GM19023 (cell line): Measurements from ENCODE around the gene SULF2.

Experiments
- ATAC-seq: cut with Tn5 transposase; IDR thresholded peaks from one replicate; pipeline ENCODE4 v1.9.1; 2021; ENCODE audit warnings: mild to moderate bottlenecking, moderate library complexity; ENCODE audit not compliant: unreplicated experiment

Gene SULF2

DNA sequence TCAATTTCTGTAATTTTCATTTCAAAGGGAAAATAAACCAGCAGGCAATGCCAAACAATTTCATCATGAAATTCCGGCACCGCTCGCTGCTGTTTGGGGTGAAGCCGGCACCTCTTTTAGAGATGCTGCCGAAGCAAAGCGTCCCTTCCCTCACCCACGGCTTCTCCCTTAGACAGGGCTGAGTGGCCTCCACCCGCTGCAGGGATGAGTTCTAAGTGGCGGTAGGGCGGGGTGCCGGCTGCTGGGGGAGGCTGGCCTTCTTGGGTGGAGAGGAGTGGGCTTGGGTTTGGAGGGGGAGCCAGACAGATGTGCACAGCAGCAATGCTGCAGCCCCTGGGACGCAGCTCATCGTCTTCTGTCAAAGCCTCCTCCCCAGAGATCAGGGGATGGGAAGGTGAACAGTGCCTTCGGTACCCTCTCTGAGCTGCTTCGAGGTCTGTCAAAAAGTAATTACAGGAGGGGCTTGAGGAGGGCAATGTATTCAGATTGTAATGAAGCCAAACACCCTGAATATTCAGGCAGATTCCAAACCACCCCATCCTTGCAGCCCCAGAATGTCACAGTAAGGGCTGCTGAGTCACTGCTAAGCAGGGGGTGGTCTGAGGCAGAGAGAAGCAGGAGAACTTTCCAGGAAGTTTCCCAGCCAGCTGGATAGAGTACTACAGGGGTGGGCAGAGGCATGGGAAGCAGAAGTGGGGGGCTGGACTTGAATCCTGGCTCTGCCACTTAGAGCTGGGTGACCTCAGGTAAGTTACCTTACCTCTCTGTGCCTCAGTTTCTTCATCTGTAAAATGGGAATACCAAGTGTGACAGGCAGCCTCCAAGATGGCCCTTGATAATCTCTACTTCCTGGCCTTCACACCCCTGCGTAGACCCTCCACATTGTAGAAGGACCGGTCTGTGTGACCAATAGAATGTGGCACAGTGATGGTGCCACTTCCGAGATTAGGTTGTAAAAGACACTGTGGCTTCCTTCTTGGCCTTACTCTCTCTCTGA is 96.6 kb downstream of the SULF2 start:
- no peak for ATAC-seq

DNA sequence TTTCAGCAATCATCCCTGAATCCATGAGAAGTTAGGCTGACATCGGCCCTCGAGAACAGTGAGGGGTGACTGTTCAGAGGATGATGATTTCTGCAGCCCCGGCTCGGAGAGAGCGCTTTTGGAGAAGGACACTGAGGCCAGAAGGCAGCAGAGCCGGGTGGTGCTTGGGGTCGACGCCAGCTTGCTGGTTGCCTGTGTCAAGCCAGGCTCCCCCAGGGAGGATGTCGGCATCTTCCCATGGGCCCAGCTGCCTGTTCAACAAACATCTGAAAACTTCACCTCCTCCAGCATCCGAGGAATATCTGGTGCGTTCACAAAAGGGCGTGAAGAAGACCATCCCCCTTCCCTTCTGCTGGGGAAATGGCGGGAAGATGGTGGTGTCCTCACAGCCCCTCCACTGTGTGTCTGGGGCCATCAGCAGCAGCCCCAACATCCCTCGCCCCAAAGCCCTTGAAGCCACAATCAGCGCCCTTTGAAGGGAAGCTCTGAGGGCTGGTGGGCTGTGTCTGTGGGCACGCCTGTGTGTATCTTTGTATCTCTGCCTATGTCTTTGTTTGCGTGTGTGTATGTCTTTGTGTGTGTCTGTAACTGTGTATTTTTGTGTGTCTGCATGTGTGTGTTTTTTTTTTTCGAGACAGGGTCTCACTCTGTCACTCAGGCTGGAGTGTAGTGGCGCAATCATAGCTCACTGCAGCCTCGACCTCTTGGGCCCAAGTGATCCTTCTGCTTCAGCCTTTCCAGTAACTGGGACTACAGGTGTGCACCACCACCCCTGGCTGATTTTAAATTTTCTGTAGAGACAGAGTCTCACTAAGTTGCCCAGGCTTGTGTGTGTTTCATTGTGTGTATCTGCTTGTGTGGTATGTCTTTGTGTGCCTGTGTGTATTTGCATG is 97.9 kb downstream of the SULF2 start:
- ATAC-seq, result no peak

DNA sequence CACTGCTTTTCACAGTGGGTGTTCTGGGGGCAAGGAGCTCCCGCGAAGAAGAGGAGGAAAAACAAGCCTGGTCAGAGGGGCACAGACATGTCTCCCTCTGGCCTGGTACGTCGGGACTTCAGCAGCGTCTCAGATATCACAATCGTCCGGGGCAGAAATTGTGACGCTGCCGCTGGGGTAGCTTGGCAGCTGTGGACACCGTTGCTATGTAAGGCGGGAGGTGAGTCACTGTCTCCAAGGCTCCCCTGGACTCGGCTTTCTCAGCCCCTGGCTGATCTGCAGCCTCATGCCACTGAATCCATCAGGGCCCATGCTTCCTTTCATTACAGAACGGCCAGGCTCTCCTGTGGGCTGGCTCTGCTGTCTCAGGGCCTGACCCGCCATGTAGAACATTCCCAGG is 98.7 kb downstream of the SULF2 start:
- no peak for ATAC-seq

DNA sequence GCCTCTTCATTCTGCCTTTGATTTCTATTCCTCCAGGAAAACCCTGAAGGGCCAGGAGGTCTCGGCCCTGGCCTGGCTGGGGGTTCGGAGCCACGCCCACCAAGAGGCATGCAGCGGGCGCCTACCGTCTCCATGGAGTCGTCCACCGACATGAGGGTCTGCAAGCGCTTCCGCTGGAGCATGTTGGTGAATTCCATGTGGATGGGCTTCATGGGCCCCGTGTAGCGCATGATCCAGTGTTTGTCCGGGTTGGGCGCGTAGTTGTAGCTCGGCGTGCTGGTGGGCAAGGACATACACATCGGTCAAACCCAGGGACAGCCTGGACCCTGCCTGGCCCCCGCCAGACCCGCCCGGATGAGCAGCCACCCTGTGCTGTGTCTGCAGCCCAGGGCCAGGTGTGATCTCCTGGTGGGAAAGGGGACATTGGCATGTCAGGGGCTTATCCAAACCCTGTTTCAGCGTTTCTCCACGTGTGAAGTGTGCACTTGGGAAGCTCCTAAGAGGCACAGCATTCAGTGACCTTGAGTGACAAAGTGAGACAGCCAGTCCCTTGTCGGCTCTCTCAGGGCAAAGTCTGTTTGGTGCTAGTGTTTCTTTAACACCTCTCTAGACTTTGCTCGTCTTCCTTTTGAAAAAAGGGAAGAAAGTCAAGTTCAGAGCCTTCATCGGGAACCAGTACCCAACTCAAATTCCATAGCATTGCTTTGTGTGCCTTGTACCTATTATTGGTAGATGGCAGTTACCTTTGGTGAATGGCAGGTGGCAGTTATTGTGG is 100.8 kb downstream of the SULF2 start:
- ATAC-seq, result no peak

DNA sequence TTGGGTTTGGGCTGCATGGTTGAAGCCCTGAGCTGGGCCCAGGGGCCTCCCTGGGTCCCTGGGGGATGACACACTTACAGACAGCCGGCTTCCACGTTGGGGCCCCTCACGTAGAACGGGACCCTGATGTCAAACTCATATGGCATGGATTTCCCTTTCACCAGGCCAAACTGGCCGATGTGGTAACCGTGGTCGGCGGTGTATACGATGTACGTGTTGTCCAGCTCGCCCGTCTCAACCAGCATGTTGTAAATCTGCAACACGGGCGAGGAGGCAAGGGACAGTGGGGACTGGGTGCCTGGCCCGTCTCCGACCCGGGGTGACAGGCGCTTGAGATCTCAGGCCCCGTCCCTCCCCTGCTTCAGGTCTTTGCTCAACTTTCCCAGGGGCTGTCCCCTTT is 102.4 kb downstream of the SULF2 start:
- no peak for ATAC-seq

DNA sequence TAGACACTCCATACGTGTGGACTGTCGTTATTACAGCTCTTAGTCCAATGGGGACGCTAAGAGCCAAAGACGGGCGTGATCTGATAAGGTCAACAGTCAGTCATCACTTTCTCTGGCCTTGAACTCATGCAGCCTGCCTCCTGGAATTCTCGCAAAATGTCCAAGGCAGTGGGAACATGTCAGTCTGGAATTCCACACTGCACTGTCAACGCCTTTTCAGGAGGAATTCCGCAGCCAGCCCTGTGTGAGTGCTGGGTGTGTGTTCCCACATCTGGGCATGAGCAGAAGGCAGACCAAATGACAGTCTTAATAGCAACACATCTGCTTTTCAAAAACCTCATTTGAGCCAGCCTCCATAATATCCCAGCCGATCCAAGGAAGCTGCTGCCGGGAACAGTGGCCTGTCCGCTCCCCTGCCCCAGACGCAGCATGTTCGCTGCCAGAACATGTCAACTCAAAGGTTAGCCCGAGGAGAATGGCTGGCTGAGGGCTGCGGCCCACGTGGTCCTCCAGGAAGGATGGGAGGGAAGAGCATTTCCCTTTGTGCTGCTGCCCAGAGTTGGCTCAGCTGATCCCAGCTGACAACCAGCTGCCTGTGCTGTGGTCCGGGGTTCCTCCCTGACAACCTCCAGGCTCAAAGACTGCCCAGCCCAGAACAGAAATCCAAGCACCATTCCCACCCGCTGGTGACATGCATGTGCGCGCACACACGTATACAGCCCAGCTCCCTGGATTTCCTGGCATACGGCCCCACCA is 103.1 kb downstream of the SULF2 start:
- ATAC-seq, result no peak

DNA sequence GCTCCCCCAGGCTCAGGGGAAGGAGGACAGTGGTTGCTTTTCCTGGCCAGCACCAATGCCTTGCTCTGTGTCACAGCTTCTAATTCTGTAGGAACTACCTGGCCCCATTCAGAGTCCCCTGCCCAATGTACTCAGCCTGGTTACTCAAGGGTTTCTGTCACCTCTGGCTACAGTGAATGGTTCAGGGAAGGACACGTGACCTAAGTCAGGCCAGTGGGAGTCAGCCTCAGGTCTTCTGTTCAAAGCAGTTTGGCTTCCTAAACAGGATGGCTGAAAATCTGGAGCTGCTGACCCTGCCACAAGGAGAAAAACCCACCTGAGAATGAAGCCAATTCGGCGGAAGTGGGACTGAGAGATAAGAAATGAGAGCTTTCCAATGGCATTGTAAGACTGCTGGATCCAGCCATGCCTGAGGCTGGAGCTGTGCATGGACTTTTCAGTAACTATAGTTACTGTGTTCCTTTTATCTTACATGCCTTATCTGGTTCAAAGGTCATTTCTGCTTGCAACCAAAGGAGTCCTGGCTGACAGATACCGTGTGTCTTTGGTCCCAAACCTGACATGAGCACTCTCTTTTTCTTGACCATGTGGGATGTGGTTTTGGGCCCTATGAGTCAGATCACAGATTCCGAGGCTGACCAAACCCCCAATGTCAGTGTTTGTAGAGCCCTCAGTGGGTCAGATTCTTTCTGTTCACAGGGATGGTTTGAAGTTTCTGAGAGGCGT is 104.3 kb downstream of the SULF2 start:
- ATAC-seq, result no peak

DNA sequence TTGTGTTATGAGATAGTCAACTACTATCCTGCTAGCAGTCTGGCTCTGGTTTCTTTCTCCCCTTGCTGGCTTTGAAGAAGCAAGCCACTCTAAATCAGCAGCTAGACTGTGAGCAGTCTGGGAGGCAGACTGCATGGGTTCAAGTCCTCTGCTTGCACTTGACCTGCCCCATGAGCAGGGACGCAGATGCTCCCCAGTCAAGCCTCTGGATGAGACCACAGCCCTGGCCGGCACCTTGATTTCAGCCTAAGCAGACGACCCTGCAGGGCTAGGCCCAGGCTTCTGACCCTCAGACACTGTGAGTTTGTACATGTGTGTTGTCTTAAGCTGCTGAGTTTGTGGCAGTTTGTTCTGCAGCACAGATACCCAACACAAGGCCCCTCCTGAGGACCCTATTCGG is 105.8 kb downstream of the SULF2 start:
- no peak for ATAC-seq

DNA sequence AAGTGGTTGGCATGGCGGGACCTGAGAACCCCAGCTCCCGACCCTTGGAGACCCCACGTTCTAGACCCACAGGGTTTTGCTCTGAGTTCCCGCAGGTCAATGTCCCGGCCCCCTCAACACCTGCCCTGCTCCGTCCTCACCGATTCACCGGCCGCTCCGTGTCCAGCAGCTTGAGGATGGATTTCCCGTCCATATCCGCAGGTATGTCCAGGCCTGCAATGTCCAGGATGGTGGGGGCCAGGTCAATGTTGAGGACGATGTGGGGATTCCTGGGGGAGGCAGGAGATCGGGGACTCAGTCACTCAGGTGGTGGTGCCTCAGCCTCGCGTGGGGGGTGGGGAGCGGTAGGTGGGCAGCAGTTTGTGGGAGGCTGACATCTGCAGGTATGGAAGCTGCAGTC is 106.7 kb downstream of the SULF2 start:
- no peak for ATAC-seq

DNA sequence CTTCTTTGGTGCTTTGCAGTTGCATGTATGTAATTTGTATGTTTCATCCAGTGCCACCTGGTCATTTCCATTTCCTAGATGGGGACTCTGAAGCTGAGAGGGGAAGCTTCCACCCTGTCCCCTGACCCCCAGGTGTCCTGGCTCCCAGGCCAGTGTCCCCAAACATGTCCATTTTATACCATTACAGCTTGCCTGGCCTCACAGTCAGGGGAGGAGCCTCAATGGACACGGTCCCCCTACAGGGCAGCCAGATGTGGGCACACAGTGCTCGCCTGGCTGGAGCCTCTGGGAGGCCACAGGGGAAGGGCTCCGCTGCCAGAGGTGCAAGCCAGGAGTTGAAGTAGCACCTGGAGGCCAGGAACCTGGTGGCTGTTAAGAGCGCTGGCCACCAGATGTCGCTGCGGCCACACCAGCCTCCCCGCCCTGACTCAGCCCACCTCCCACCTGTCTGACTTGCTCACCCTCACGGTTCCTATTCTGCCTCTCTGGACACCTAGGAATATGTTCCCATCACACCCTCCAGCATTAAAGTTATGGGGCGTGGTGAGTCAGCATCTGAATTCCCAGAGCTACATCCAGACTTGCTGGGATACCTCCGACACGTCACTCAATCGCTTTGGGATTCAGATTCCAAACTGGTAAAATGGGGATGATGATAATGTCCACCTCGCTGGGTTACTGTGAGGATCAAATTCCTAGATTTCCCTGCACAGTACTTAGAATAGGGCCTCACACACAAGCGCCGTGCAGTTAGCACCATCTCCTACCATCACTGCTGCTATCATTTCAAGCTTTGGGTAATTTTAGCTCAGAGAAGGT is 107.4 kb downstream of the SULF2 start:
- no peak for ATAC-seq

DNA sequence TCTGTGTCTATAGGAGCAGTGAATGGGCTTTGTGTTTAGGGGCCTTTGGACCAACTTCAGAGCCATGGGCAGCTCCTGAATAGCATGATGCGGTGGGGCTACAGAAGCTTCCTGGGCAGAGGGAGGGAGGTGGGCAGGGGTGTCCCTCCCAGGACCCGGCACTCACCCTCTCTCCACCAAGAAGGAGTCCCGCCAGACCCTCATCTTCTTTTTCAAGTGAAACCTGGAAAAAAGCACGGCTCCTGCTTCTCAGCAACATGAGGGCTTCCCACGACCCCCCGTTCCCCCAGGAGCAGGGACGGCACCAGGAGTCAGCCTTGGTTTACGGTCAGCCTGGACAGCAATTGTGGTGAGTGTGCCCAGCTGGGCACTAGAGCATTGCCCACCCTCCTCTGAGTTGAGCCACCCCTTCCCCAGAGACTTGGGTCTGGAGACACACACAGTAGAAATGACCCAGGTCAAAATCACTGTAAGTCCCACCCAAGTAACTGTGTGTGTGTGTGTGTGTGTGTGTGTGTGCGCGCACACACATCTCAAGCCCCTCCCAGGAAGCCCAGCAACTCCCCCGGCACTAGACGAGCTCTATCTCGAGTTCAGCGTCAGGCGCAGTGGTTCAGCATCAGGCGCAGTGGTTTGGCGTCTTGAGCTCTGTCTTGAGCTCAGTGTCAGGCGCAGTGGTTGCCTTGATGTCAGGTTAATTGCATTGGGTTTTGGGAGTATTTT is 108.2 kb downstream of the SULF2 start:
- ATAC-seq, result no peak

DNA sequence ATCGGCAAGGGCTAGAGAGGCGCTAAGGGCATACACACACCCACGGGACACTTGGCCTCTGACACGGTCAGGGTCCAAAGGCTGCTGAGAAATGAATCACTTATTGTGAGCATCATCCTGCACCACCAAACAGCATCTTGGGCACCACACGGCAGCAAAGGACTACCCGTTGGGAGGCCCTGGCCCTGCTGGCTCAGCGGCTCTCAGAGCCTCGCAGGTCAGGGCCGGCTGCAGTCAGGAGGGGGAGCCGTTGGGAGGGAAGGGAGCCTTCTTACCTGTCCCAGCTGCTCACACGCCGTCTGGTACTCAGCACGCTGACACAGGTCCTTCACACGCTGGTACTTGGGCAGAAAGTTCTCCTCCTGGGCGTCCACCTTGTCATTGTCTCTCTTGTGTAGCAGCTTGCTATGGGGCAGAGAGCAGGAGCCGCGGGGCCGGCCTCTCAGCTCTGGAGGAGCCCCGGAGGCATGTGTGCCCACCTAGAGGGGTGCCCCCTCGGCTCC is 109.0 kb downstream of the SULF2 start:
- ATAC-seq, result no peak

DNA sequence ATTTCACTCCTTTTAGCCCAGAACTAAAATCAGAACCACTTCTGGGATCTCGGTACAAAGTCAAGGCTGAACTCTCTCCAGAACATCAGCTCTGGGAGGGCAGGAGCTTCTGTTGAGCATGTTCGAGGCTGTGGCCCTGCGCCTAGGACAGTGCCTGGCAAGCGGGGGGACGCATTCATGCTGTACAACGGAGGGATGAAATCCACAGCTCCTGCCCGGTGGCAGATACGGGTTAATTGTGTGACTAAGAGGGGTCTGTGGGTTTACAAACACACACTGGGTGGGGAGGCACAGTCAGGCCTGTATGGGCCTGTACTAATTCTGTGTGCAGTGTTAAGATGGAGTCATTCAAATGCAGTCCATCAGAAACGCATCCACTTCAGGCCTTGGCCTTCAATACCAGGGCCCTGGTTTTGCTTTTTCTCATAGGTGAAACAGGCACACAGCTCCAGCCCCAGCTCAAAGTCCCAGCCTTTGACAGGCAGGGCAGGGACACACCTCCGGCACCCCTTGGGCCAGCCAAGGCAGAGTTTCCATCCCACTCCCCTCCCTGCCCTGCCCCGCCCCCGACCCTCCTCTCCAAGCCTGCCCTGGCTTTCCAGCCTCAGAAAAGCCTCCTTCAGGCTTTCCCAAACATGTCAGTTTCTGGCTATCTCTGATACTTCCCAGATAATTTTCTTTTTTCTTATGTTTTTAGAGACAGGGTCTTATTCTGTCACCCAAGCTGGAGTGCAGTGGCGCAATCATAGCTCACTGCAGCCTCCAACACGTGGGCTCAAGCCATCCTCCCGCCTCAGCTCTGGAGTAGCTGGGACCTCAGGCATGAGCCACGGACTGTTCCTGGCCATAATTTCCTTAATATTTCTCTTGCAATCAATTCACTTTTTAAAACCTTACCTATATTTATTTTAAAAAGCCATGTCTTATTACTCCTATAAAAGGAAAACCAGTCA is 109.8 kb downstream of the SULF2 start:
- no peak for ATAC-seq

DNA sequence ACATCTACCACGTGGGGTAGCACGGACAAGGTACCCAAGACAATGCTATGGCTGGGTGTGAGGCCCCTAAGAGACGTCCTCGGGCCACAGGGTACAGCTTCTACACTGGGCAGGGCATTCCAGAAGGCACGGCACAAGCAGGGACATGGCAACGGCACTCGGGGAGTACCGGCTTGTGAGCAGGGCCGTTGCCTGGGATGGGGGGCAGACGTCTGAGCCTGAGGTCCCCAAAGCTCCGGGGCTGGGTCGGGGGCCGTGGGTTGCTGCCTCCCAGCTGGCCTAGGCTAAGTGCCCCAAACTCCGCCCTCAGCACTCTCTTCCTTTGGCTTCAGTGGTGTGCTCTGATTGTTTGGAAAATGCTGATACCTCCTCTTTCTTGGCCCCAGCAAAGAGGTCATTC is 110.6 kb downstream of the SULF2 start:
- ATAC-seq, result no peak

DNA sequence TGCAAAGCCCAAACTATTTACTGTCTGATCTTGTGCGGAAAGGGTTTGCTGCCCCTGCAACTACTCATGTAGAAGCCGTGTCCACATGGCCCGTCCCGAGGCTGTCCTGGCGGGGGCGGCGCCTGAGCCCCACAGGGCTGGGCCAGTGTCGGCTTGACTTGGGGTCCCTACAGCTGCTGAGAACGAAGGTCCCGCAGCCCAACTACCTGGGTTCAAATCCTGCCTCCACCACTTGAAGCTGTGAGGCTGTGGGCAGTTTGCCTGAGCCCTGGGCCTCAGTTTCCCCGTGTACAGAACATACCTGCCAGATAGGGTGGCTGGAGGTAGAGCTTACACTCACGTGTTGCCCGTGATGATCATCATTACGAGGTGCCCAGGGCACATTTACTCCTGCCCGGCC is 111.1 kb downstream of the SULF2 start:
- no peak for ATAC-seq

DNA sequence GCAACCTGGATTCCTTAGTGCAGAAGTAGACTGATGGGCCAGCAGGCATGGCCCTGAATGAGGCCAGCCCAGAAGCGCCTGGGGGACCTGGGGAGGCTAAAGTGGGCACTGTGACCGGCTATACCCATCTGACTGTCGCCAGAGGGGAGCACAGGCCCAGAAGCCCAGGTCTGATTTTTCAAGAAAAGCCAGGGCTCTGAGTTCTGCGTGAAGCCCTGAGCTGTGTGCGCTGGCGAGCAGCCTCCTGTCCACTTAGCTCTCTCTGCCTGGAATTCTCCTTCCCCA is 111.7 kb downstream of the SULF2 start:
- no peak for ATAC-seq
